HG03175 (cell line): ENCODE data around the gene KRT3.

Source experiments
- ATAC-seq: cut with Tn5 transposase; IDR thresholded peaks from one replicate; pipeline ENCODE4 v1.9.1; 2021; ENCODE audit warnings: mild to moderate bottlenecking, moderate library complexity; ENCODE audit not compliant: unreplicated experiment

Gene KRT3

GRCh38 chr12:52784909-52785308 is 11.0 kb downstream of the KRT3 start:
- no peak for ATAC-seq

GRCh38 chr12:52783563-52784316 is 12.2 kb downstream of the KRT3 start:
- ATAC-seq, result no peak

- no peak for ATAC-seq
Measured at GRCh38 chr12:52782502-52782901, 13.4 kb downstream of the KRT3 start.

GRCh38 chr12:52781399-52782082 is 14.4 kb downstream of the KRT3 start:
- no peak for ATAC-seq

- no peak for ATAC-seq
Measured at GRCh38 chr12:52779914-52780313, 16.0 kb downstream of the KRT3 start.

GRCh38 chr12:52778833-52779232 is 17.1 kb downstream of the KRT3 start:
- no peak for ATAC-seq

- ATAC-seq, result no peak
Measured at GRCh38 chr12:52777566-52777965, 18.4 kb downstream of the KRT3 start.

- ATAC-seq, result no peak
Measured at GRCh38 chr12:52776913-52777395, 19.0 kb downstream of the KRT3 start, which contains the start of gene KRT76. Gene KRT76 (minus strand): TSS chr12:52777345. CDS start chr12:52777291, 54 bp downstream.

- ATAC-seq, result no peak
Measured at GRCh38 chr12:52776435-52776834, 19.5 kb downstream of the KRT3 start.

GRCh38 chr12:52774629-52775250 is 21.2 kb downstream of the KRT3 start:
- ATAC-seq, result no peak

- ATAC-seq, result no peak
Measured at GRCh38 chr12:52772772-52773171, 23.1 kb downstream of the KRT3 start.

- ATAC-seq, result no peak
Measured at GRCh38 chr12:52772188-52772587, 23.7 kb downstream of the KRT3 start.

- no peak for ATAC-seq
Measured at GRCh38 chr12:52771505-52771904, 24.4 kb downstream of the KRT3 start.

GRCh38 chr12:52771088-52771487 is 24.8 kb downstream of the KRT3 start:
- ATAC-seq, result no peak

- no peak for ATAC-seq
Measured at GRCh38 chr12:52769946-52770345, 26.0 kb downstream of the KRT3 start.

GRCh38 chr12:52769354-52769753 is 26.6 kb downstream of the KRT3 start:
- no peak for ATAC-seq

GRCh38 chr12:52768479-52769200 is 27.3 kb downstream of the KRT3 start:
- no peak for ATAC-seq

GRCh38 chr12:52767427-52767826 is 28.5 kb downstream of the KRT3 start:
- no peak for ATAC-seq

GRCh38 chr12:52767020-52767379 is 28.9 kb downstream of the KRT3 start:
- ATAC-seq, result no peak

GRCh38 chr12:52766351-52767019 is 29.4 kb downstream of the KRT3 start:
- no peak for ATAC-seq

GRCh38 chr12:52765702-52766101 is 30.2 kb downstream of the KRT3 start:
- ATAC-seq, result no peak
